ENCODE results near the gene MFRP.

GRCh38 chr11:119384332-119384731 is 37.8 kb upstream of the MFRP start:
- TF ChIP-seq CTCF (IDR thresholded peaks at IDR 0.05) (no peak), POLR2A (IDR thresholded peaks at IDR 0.05) (no peak)
